NCI-H1417 treated with DMSO at 0.1 percent for 48 hours (cell line): ENCODE results near the gene MFSD6.

Experiments used
- DNase-seq: peaks from one replicate; lab custom pipeline; 2025; lab: John Stamatoyannopoulos, UW

Gene MFSD6

GRCh38 chr2:190440113-190440512, 32.0 kb downstream of the MFSD6 start:
- no peak for DNase-seq

DNA sequence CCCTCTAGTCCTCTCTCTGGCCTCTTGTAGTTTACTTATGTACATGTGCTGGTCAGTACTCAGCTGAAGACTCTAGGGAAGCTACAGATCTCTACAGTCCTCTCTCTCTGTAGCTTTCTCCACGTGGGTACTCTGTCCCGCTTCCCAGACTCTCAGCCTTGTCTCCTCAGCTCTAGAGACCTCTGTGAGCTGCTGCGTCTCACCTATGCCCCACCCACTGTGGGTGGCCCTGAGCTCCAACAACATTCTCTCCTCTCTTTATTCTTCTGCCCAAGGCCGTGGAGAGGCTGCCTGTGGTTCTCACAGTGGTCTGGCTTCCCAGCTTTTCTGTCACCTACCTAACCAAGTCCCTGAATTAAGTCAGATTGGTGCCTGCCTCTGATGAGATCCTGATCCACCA, 33.4 kb downstream of the MFSD6 start:
- no peak for DNase-seq

GRCh38 chr2:190443055-190443454, 34.9 kb downstream of the MFSD6 start:
- DNase-seq: no peak

- no peak for DNase-seq
These were observed 35.8 kb downstream of the MFSD6 start for GRCh38 chr2:190443778-190444481.

GRCh38 chr2:190444976-190445375, 36.8 kb downstream of the MFSD6 start:
- DNase-seq: no peak

- no peak for DNase-seq
These were observed 38.0 kb downstream of the MFSD6 start for GRCh38 chr2:190446193-190446592.

GRCh38 chr2:190446750-190447516, 38.8 kb downstream of the MFSD6 start:
- no peak for DNase-seq

DNA sequence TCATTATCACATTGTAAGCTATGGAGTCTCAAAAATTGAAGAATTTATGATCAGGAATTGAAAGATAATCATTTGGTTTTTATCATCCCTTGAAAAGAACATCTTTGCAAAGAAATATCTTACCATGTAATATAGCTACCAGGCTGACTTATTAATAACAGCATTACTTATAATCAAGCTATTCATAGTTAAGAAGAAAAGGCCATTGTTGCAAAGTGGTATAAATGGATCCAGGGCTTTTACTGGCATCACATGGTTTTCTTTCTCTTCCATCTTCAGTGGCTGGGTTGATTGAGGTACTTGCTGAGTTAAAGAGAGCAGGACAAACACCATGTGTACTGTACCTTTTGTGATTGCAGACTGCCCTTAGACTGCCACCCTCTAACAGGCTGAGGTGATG, 39.6 kb downstream of the MFSD6 start:
- no peak for DNase-seq

GRCh38 chr2:190449925-190450324, 41.8 kb downstream of the MFSD6 start:
- DNase-seq: no peak

DNA sequence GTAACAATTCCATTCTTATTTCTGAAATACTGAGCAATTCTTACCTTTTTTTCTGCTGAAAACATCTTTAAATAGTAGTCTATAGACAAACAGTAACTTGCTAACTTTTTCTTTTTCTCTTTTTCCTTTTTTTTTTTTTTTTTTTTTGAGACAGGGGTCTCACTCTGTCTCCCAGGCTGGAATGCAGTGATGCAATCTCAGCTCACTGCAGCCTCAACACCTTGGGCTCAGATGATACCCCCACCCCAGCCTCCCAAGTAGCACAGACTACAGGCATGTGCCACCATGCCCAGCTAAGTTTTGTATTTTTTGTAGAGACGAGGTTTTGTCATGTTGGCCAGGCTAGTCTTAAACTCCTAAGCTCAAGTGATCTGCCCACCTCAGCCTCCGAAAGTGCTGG, 42.2 kb downstream of the MFSD6 start:
- DNase-seq: no peak

GRCh38 chr2:190451561-190452176, 43.5 kb downstream of the MFSD6 start:
- DNase-seq: no peak

DNA sequence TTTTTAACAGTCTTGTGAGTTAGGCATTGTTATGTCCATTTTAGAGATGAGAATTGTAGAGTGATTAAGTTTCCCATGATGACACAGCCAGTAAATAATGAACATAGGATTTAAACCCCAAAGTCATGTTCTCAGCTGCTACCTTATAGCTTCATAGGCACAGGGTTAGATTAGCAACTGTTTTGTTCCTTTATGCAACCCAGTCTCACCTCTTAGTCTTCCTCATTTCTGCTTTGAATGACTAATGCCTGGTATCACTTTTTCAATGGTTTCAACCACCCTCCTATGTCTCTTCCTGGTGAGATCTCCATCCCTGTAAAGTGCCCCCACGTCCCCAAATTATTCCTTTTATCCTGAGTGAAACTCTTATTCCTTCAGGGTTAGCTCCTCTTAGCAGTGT, 44.3 kb downstream of the MFSD6 start:
- DNase-seq: no peak

GRCh38 chr2:190454795-190455194, 46.6 kb downstream of the MFSD6 start:
- DNase-seq: no peak

GRCh38 chr2:190455358-190456095, 47.4 kb downstream of the MFSD6 start:
- no peak for DNase-seq

DNA sequence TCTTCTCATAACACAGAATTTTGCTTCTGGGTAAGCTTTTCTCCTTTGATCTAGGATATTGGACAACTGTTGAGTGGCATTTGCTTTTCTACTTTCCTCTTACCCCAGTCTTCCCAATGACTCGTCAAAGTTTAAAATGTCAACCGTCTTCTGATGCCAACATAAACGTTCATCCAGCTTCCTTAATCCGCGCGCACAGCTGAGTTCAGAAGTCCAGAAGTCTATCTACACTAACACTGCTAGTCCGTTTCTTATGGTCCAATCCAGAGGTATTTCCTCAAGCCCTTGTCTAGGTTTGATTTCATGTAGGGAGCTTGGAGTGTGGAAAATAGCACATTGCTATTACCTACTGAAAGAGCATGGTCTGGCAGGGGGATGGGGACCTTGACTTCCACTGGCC, 48.7 kb downstream of the MFSD6 start:
- no peak for DNase-seq

DNA sequence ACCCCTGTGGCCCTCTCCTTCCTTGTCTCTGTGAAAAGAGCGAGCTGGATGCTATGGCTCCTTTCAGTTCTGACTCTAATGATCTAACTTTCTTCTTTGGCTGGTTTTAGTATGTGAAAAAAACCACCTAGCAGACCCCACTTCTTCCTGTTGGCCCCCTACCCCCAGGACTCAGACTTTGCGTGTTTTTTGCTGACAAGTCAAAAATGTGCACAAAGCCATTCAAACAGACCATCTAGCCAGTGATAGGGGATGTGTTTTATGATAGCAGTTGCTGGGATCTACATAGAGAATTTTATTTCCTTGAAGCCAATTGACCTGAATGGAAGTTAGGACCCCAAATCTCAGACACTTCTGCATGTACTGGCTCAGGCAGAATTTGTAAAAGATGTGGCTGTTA, 49.1 kb downstream of the MFSD6 start:
- DNase-seq: no peak

GRCh38 chr2:190458352-190459107, 50.4 kb downstream of the MFSD6 start:
- no peak for DNase-seq

GRCh38 chr2:190459881-190460280, 51.7 kb downstream of the MFSD6 start:
- DNase-seq: no peak

GRCh38 chr2:190460487-190460886, 52.3 kb downstream of the MFSD6 start:
- no peak for DNase-seq

- no peak for DNase-seq
These were observed 54.0 kb downstream of the MFSD6 start for GRCh38 chr2:190462181-190462580.

- no peak for DNase-seq
These were observed 54.5 kb downstream of the MFSD6 start for GRCh38 chr2:190462611-190463010.

DNA sequence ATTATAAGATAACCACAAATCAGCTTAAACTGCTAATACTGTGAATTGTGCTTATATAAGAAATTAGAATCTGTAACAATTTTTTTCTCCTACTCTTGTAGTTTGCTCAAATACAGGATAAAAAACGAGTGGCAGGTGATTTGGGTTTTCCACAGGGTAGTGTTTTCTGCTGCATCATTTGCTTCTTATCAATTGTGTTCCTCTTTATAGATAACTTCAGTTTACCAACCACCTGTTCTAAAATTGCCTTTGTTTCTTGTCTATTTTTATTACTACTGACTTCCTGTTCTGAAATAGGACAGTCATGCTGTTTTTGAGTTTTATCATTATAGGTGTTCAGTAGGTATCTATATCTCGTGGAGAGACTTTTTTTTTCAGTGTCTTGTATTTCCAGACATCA, 56.9 kb downstream of the MFSD6 start:
- DNase-seq: no peak
